AG04450 (cell line): Measurements from ENCODE around the gene ELMOD2. TPM values are rescaled to one million over a fixed set of nuclear protein-coding genes. Genes with fewer than 3 reads are reported as not detected.

Source experiments
- CTCF ChIA-PET: fragments of 300-600, 350-600 bp; formaldehyde crosslinking; extraction: SDS; loops from one replicate; lab custom pipeline; 2022; ENCODE audit warnings: antibody characterized with exemption, inconsistent platforms; lab: Charles Lee
- POLR2A ChIA-PET: fragments of 350-600 bp; formaldehyde crosslinking; extraction: SDS; loops from one replicate; lab custom pipeline; 2021; ENCODE audit warnings: antibody characterized with exemption, inconsistent platforms; lab: Yijun Ruan, JAX
- DNase-seq: peaks from one replicate; pipeline ENCODE4 v3.0.0-alpha.2; 2011; ENCODE audit warnings: low read depth, low spot score
- H3K27ac ChIP-seq: one replicate; pipeline ENCODE4 v1.5.1; 2012; ENCODE audit warnings: low read depth, low read length, control low read depth
- H3K27me3 ChIP-seq: one replicate; pipeline ENCODE4 v1.6.0; 2012; ENCODE audit warnings: low read length; ENCODE audit not compliant: control insufficient read depth, insufficient read depth
- H3K4me3 ChIP-seq: 2 replicates; pipeline ENCODE4 v1.5.1; 2011; ENCODE audit warnings: mild to moderate bottlenecking, low read depth, low read length, control low read depth
- H3K9me3 ChIP-seq: 2 replicates; pipeline ENCODE4 v1.5.1; 2012; ENCODE audit warnings: low read length; ENCODE audit not compliant: control insufficient read depth, insufficient read depth
- CTCF ChIP-seq: IDR thresholded peaks from 2 replicates; pipeline ENCODE4 v1.5.1; 2011; ENCODE audit warnings: low read depth, low read length, control low read depth, inconsistent platforms
- polyA plus RNA-seq: library from polyadenylated mRNA; depleted of rRNA; stranded (reverse); fragments of >200 nt; gene quantifications from 2 replicates; pipeline ENCODE4 v1.2.3, GENCODE V29; 2011

ELMOD2 gene
- polyA plus RNA-seq, 1 experiment: 29.4 TPM

- TF ChIP-seq CTCF: no peak
- Histone ChIP-seq H3K9me3 (no peaks in the 10 kb centered on the region), H3K27ac (no peak overlapping the region), H3K4me3 (peak overlapping the region; percentile 84), H3K27me3 (no peaks in the 10 kb centered on the region)
- DNase-seq: no peak
- CTCF ChIA-PET: interaction anchor here (0.7 to 1.8 kb wide), 13 partner anchors 13 to 338 kb away, joined by 3 to 8 read pairs (median 4); partner anchors contain the start of gene CLGN
- POLR2A ChIA-PET: interaction anchor here (0.6 to 0.7 kb wide), 5 partner anchors 148 to 948 kb away, joined by 3 to 5 read pairs (median 4); partner anchors contain the start of gene SCOC
Observed at GRCh38 chr4:140523370-140523856, 555 bp upstream of the ELMOD2 start.

- no peak for TF ChIP-seq CTCF
- H3K4me3 ChIP-seq: no peak overlapping the region
- CTCF ChIA-PET: no interaction called here
- DNase-seq: no peak
- no peaks in the 10 kb centered on the region for H3K9me3 ChIP-seq
- no peak overlapping the region for H3K27ac ChIP-seq
- no peaks in the 10 kb centered on the region for H3K27me3 ChIP-seq
- POLR2A ChIA-PET: no interaction called here
Observed at GRCh38 chr4:140529434-140529833, 5.5 kb downstream of the ELMOD2 start.

GRCh38 chr4:140533951-140534480 is 10.0 kb downstream of the ELMOD2 start:
- Histone ChIP-seq H3K27ac (no peak overlapping the region), H3K27me3 (no peaks in the 10 kb centered on the region), H3K9me3 (no peaks in the 10 kb centered on the region), H3K4me3 (no peak overlapping the region)
- no peak for DNase-seq
- CTCF ChIA-PET: no interaction called here
- no peak for TF ChIP-seq CTCF
- POLR2A ChIA-PET: no interaction called here

- no peak overlapping the region for H3K27ac ChIP-seq
- ChIA-PET CTCF (no interaction called here), POLR2A (no interaction called here)
Observed at GRCh38 chr4:140556372-140557085, 32.6 kb downstream of the ELMOD2 start.

More at GRCh38 chr4:140556372-140557085, 32.6 kb downstream of the ELMOD2 start:
- no peaks in the 10 kb centered on the region for H3K9me3 ChIP-seq
- TF ChIP-seq CTCF: no peak
- H3K27me3 ChIP-seq: no peaks in the 10 kb centered on the region
- DNase-seq: no peak
- no peak overlapping the region for H3K4me3 ChIP-seq
